Measurements from ENCODE around the gene TTLL11. TPM values are rescaled to one million over a fixed set of nuclear protein-coding genes. Genes with fewer than 3 reads are reported as not detected.

The TTLL11 gene
- total RNA-seq, 1 experiment from 2014 or later, result 7.0 TPM

GRCh38 chr9:121790841-121791240 is 302.3 kb downstream of the TTLL11 start:
- Histone ChIP-seq H3K27me3 (ENCODE audit: low read length) (no peaks in the 10 kb centered on the region), H3K4me1 (ENCODE audit: insufficient read depth, low read length) (no peaks in the 10 kb centered on the region), H3K9ac (ENCODE audit: low read length) (no peak overlapping the region), H3K9me2 (replicated peaks; ENCODE audit: low read length) (no peaks in the 10 kb centered on the region), H3K9me3 (ENCODE audit: low read length) (no peaks in the 10 kb centered on the region), H3K36me3 (ENCODE audit: low read depth, low read length) (no peaks in the 10 kb centered on the region), H3F3A (ENCODE audit: low read length, unreplicated experiment) (no peaks in the 10 kb centered on the region), H2AFZ (ENCODE audit: low read length) (no peak overlapping the region), H3K4me3 (ENCODE audit: low read length) (no peak overlapping the region), H4K20me1 (ENCODE audit: low read length) (no peaks in the 10 kb centered on the region), H3K79me2 (ENCODE audit: low read length) (no peaks in the 10 kb centered on the region), H3K4me2 (ENCODE audit: low read length) (no peak overlapping the region), H3K27ac (ENCODE audit: low read length) (no peak overlapping the region)
- intact Hi-C loops (cut with micrococcal nuclease), result no loop called here
- TF ChIP-seq EZH2 (IDR thresholded peaks at IDR 0.05; ENCODE audit: low read length, unreplicated experiment), result no peak
- no peak for TF ChIP-seq CTCF (conservative IDR thresholded peaks at IDR 0.05; ENCODE audit: low read depth, low read length)
- no peak for TF ChIP-seq EZH2phosphoT487 (IDR thresholded peaks at IDR 0.05; ENCODE audit: borderline replicate concordance, low read length)
- ChIA-PET CTCF (no interaction called here), POLR2A (ENCODE audit: unreplicated experiment) (no interaction called here)
- DNase-seq (no peak), ATAC-seq (no peak)
- BruUV-seq (replicated peaks), result no TSS peak

- CTCF ChIA-PET, result no interaction called here
These were observed 304.3 kb downstream of the TTLL11 start for GRCh38 chr9:121788686-121789366.

More at GRCh38 chr9:121788686-121789366, 304.3 kb downstream of the TTLL11 start:
- no peak overlapping the region for H2AFZ ChIP-seq (ENCODE audit: low read length)
- no peak overlapping the region for H3K27ac ChIP-seq (ENCODE audit: low read length)
- H3K36me3 ChIP-seq (ENCODE audit: low read depth, low read length), result no peaks in the 10 kb centered on the region
- no peak overlapping the region for H3K9ac ChIP-seq (ENCODE audit: low read length)
- no peak for TF ChIP-seq CTCF (conservative IDR thresholded peaks at IDR 0.05; ENCODE audit: low read depth, low read length)
- TF ChIP-seq EZH2phosphoT487 (IDR thresholded peaks at IDR 0.05; ENCODE audit: borderline replicate concordance, low read length), result no peak
- TF ChIP-seq EZH2 (IDR thresholded peaks at IDR 0.05; ENCODE audit: low read length, unreplicated experiment), result no peak
- H3K27me3 ChIP-seq (ENCODE audit: low read length), result no peaks in the 10 kb centered on the region
- no TSS peak for BruUV-seq (replicated peaks)
- H3K4me1 ChIP-seq (ENCODE audit: insufficient read depth, low read length), result no peaks in the 10 kb centered on the region
- POLR2A ChIA-PET (ENCODE audit: unreplicated experiment), result no interaction called here
- no peaks in the 10 kb centered on the region for H3K9me3 ChIP-seq (ENCODE audit: low read length)
- H3F3A ChIP-seq (ENCODE audit: low read length, unreplicated experiment), result no peaks in the 10 kb centered on the region
- no peaks in the 10 kb centered on the region for H4K20me1 ChIP-seq (ENCODE audit: low read length)
- no peak overlapping the region for H3K4me2 ChIP-seq (ENCODE audit: low read length)
- no peaks in the 10 kb centered on the region for H3K79me2 ChIP-seq (ENCODE audit: low read length)
- DNase-seq, result no peak
- intact Hi-C loops (cut with micrococcal nuclease), result no loop called here
- no peak overlapping the region for H3K4me3 ChIP-seq (ENCODE audit: low read length)
- no peak for ATAC-seq
- H3K9me2 ChIP-seq (replicated peaks; ENCODE audit: low read length), result no peaks in the 10 kb centered on the region
